IMR-90 (cell line): Measurements from ENCODE around the gene RCAN2. TPM values are rescaled to one million over a fixed set of nuclear protein-coding genes. Genes with fewer than 3 reads are reported as not detected.

Experiments used
- ATAC-seq: fragments of 200-7000 bp; cut with Tn5 transposase; 2 replicates; pipeline ENCODE4 v1.9.1; 2020; ENCODE audit warnings: low read depth, mild to moderate bottlenecking, moderate library complexity
- BruUV-seq: library from RNA; stranded (reverse); fragments of 400-500 nt; replicated peaks from 2 replicates; lab custom pipeline; 2021; lab: Mats Ljungman, UMichigan
- CTCF ChIA-PET: fragments of 300-600 bp; formaldehyde crosslinking; extraction: SDS; loops from one replicate; lab custom pipeline; 2021; ENCODE audit warnings: antibody characterized with exemption; lab: Yijun Ruan, JAX
- POLR2A ChIA-PET: fragments of 300-600 bp; sonication (Branson Sonifier 250); formaldehyde crosslinking; loops from one replicate; lab custom pipeline; 2022; ENCODE audit warnings: antibody characterized with exemption; ENCODE audit not compliant: unreplicated experiment; lab: Charles Lee
- DNase-seq: peaks from one replicate; pipeline ENCODE4 v3.0.0; 2013
- H2AFZ ChIP-seq: replicated peaks from 2 replicates; pipeline ENCODE3; 2013; ENCODE audit warnings: low read length, mild to moderate bottlenecking; ENCODE audit not compliant: poor library complexity
- H2AK5ac ChIP-seq: 2 replicates; pipeline ENCODE4 v1.6.1; 2013; ENCODE audit warnings: low read depth, low read length, inconsistent platforms
- H2AK9ac ChIP-seq: replicated peaks from 2 replicates; pipeline ENCODE3; 2013; ENCODE audit warnings: mild to moderate bottlenecking, low read depth, low read length, moderate library complexity; ENCODE audit not compliant: poor library complexity
- H2BK120ac ChIP-seq: 2 replicates; pipeline ENCODE4 v1.6.1; 2013; ENCODE audit warnings: low read depth, low read length, inconsistent platforms
- H2BK15ac ChIP-seq: 3 replicates; pipeline ENCODE4 v1.6.1; 2013; ENCODE audit warnings: low read depth, low read length, inconsistent platforms
- H2BK20ac ChIP-seq: 2 replicates; pipeline ENCODE4 v1.6.1; 2013; ENCODE audit warnings: low read depth, mild to moderate bottlenecking, inconsistent platforms, low read length, moderate library complexity
- H2BK5ac ChIP-seq: 2 replicates; pipeline ENCODE4 v1.6.1; 2013; ENCODE audit warnings: mild to moderate bottlenecking, low read depth, low read length, inconsistent platforms; ENCODE audit not compliant: poor library complexity, severe bottlenecking
- H3K14ac ChIP-seq: replicated peaks from 2 replicates; pipeline ENCODE4 v1.6.1; 2013; ENCODE audit warnings: low read depth, low read length, inconsistent platforms
- H3K18ac ChIP-seq: 2 replicates; pipeline ENCODE4 v1.6.1; 2013; ENCODE audit warnings: low read depth, low read length, control low read depth
- H3K23ac ChIP-seq: 2 replicates; pipeline ENCODE4 v1.6.1; 2013; ENCODE audit warnings: low read depth, low read length, inconsistent platforms
- H3K27ac ChIP-seq: 2 replicates; pipeline ENCODE4 v1.5.1; 2013; ENCODE audit warnings: mild to moderate bottlenecking, control low read depth, low read length; ENCODE audit not compliant: insufficient read depth
- H3K27me3 ChIP-seq: 2 replicates; pipeline ENCODE4 v1.6.1; 2013; ENCODE audit warnings: low read length; ENCODE audit not compliant: control insufficient read depth, insufficient read depth
- H3K36me3 ChIP-seq: 2 replicates; pipeline ENCODE4 v1.6.1; 2013; ENCODE audit warnings: low read length, mixed read lengths; ENCODE audit not compliant: control insufficient read depth, insufficient read depth
- H3K4ac ChIP-seq: 2 replicates; pipeline ENCODE4 v1.6.1; 2013; ENCODE audit warnings: low read depth, low read length, inconsistent platforms
- H3K4me1 ChIP-seq: 2 replicates; pipeline ENCODE4 v1.6.1; 2013; ENCODE audit warnings: low read length, mixed read lengths; ENCODE audit not compliant: control insufficient read depth, insufficient read depth
- H3K4me2 ChIP-seq: 2 replicates; pipeline ENCODE4 v1.6.1; 2013; ENCODE audit warnings: low read depth, mild to moderate bottlenecking, control low read depth, low read length, moderate library complexity
- H3K4me3 ChIP-seq: 2 replicates; pipeline ENCODE4 v1.5.1; 2013; ENCODE audit warnings: low read depth, mild to moderate bottlenecking, control low read depth, low read length, moderate library complexity; ENCODE audit not compliant: insufficient read depth
- H3K56ac ChIP-seq: 2 replicates; pipeline ENCODE4 v1.6.1; 2013; ENCODE audit warnings: low read length, inconsistent platforms; ENCODE audit not compliant: insufficient read depth; ENCODE audit errors: extremely low read depth
- H3K79me1 ChIP-seq, 2 experiments: 2 replicates each; pipeline ENCODE4 v1.6.1; 2013; ENCODE audit warnings: low read length in 2 of 2, inconsistent platforms in 1 of 2, low read depth in 1 of 2
- H3K9ac ChIP-seq: 2 replicates; pipeline ENCODE4 v1.6.1; 2013; ENCODE audit warnings: low read depth, low read length, control low read depth
- H3K9me1 ChIP-seq: 2 replicates; pipeline ENCODE4 v1.6.1; 2013; ENCODE audit warnings: low read length, inconsistent platforms; ENCODE audit not compliant: insufficient read depth
- H3K9me3 ChIP-seq: 2 replicates; pipeline ENCODE4 v1.6.1; 2013; ENCODE audit warnings: low read length; ENCODE audit not compliant: control insufficient read depth, insufficient read depth
- H4K20me1 ChIP-seq: 2 replicates; pipeline ENCODE4 v1.6.1; 2013; ENCODE audit warnings: low read length, inconsistent platforms; ENCODE audit not compliant: insufficient read depth
- H4K5ac ChIP-seq: 2 replicates; pipeline ENCODE4 v1.6.1; 2013; ENCODE audit warnings: mild to moderate bottlenecking, low read depth, low read length, control low read depth
- H4K8ac ChIP-seq, 2 experiments: 2 replicates each; pipeline ENCODE4 v1.6.1; 2013; ENCODE audit warnings: low read depth in 2 of 2, low read length in 2 of 2, control low read depth in 1 of 2, inconsistent platforms in 1 of 2
- H4K91ac ChIP-seq: 2 replicates; pipeline ENCODE4 v1.6.1; 2013; ENCODE audit warnings: low read depth, low read length, inconsistent platforms; ENCODE audit not compliant: insufficient read depth
- BHLHE40 ChIP-seq: fragments of 150-350 bp; IDR thresholded peaks from 2 replicates; pipeline ENCODE4 v1.6.1; 2016; ENCODE audit warnings: mild to moderate bottlenecking, low read depth, low read length
- CEBPB ChIP-seq: IDR thresholded peaks from 2 replicates; pipeline ENCODE4 v1.6.1; 2012; ENCODE audit warnings: low read depth, low read length, improper control_type of control experiment
- FOS ChIP-seq: fragments of 150-350 bp; IDR thresholded peaks from 2 replicates; pipeline ENCODE4 v1.6.1; 2016; ENCODE audit warnings: low read depth, low read length
- MAFK ChIP-seq: IDR thresholded peaks from 2 replicates; pipeline ENCODE4 v1.6.1; 2012; ENCODE audit warnings: low read depth, low read length, improper control_type of control experiment
- MAZ ChIP-seq: IDR thresholded peaks from 2 replicates; pipeline ENCODE4 v1.6.1; 2012; ENCODE audit warnings: low read depth, mild to moderate bottlenecking, low read length, improper control_type of control experiment, moderate library complexity, borderline replicate concordance
- POLR2A ChIP-seq: IDR thresholded peaks from 2 replicates; pipeline ENCODE4 v1.6.1; 2012; ENCODE audit warnings: mild to moderate bottlenecking, low read depth, low read length
- RAD21 ChIP-seq: IDR thresholded peaks from 2 replicates; pipeline ENCODE4 v1.6.1; 2012; ENCODE audit warnings: low read length, improper control_type of control experiment
- RFX5 ChIP-seq: IDR thresholded peaks from 2 replicates; pipeline ENCODE4 v1.8.0; 2012; ENCODE audit warnings: low read depth, mild to moderate bottlenecking, low read length, moderate library complexity
- SMC3 ChIP-seq: fragments of 150-350 bp; IDR thresholded peaks from 2 replicates; pipeline ENCODE4 v1.6.1; 2016; ENCODE audit warnings: low read depth, mild to moderate bottlenecking, antibody characterized with exemption, low read length, moderate library complexity
- WGBS, 2 experiments: methylation state at CpG; one replicate each; pipeline versions ENCODE4 v1.1.5 to v1.1.7; 2013; ENCODE audit warnings: missing lambda C conversion rate in 2 of 2; ENCODE audit not compliant: insufficient read length in 1 of 2; ENCODE audit errors: extremely low coverage in 2 of 2; 5-methylcytosine and 5-hydroxymethylcytosine counted together
- dilution Hi-C: fragments of 300-500 bp; cut with HindIII; formaldehyde crosslinking; loops from one replicate; pipeline ENCODE4 v1.14.3; 2018; ENCODE audit warnings: low sequenced_read_pairs; ENCODE audit not compliant: unreplicated experiment
- in situ Hi-C: fragments of 300-500 bp; cut with MboI; formaldehyde crosslinking; loops from 3 replicates; pipeline ENCODE4 v1.14.3; 2019; ENCODE audit warnings: low sequenced_read_pairs, inconsistent platforms, mixed read lengths
- intact Hi-C: fragments of 100-400 bp; cut with micrococcal nuclease; formaldehyde crosslinking; loops from 2 replicates; pipeline ENCODE4 v1.10.0; 2022
- polyA plus RNA-seq, 3 experiments: library from polyadenylated mRNA; depleted of rRNA; stranded (reverse); fragments of >200 nt; gene quantifications; 2 replicates each; pipeline ENCODE4 v1.2.3, GENCODE V29; 2012; ENCODE audit warnings: low replicate concordance in 1 of 3
- total RNA-seq: library from RNA; depleted of rRNA; stranded (reverse); fragments of >200 nt; gene quantifications from 2 replicates; pipeline ENCODE4 v1.2.3, GENCODE V29; 2012
- TF ChIP-seq, protein P1 (sequence below): fragments of 150-350 bp; IDR thresholded peaks from 2 replicates; pipeline ENCODE4 v1.6.1; 2016; ENCODE audit warnings: low read depth, mild to moderate bottlenecking, low read length, moderate library complexity, borderline replicate concordance

Gene RCAN2
- total and polyA plus RNA-seq, 2 of the 4 experiments (the other 2 are of a cell fraction) = 1.3 to 1.8 TPM

GRCh38 chr6:46174904-46175303 lies 316.3 kb downstream of the RCAN2 start:
- no CpG with 5 or more reads among the region's 3 CpGs for WGBS, 2 experiments
- H3K27ac ChIP-seq = no peak overlapping the region
- no peak overlapping the region for H3K23ac ChIP-seq
- ChIA-PET CTCF (no interaction called here), POLR2A (no interaction called here)
- H3K9me1 ChIP-seq = no peaks in the 10 kb centered on the region
- TF ChIP-seq CEBPB (no peak), RFX5 (no peak), SMC3 (no peak), POLR2A (no peak), FOS (no peak), BHLHE40 (no peak), MAZ (no peak), RAD21 (no peak), MAFK (no peak)
- TF ChIP-seq, protein P1, sequence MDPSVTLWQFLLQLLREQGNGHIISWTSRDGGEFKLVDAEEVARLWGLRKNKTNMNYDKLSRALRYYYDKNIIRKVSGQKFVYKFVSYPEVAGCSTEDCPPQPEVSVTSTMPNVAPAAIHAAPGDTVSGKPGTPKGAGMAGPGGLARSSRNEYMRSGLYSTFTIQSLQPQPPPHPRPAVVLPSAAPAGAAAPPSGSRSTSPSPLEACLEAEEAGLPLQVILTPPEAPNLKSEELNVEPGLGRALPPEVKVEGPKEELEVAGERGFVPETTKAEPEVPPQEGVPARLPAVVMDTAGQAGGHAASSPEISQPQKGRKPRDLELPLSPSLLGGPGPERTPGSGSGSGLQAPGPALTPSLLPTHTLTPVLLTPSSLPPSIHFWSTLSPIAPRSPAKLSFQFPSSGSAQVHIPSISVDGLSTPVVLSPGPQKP = no peak
- H3K9ac ChIP-seq = no peak overlapping the region
- H2AK5ac ChIP-seq = no peak overlapping the region
- DNase-seq (no peak), ATAC-seq (no peak)
- in situ Hi-C loops = no loop called here
- no peak overlapping the region for H2BK20ac ChIP-seq
- H3K4ac ChIP-seq = no peak overlapping the region
- H3K4me1 ChIP-seq = no peaks in the 10 kb centered on the region
- H2BK15ac ChIP-seq = no peak overlapping the region
- H3K14ac ChIP-seq = no peak overlapping the region
- no peak overlapping the region for H2AFZ ChIP-seq
- no peak overlapping the region for H3K18ac ChIP-seq
- H4K5ac ChIP-seq = no peak overlapping the region
- no peak overlapping the region for H3K4me3 ChIP-seq
- H3K4me2 ChIP-seq = no peak overlapping the region
- no peaks in the 10 kb centered on the region for H3K36me3 ChIP-seq
- no peak overlapping the region for H4K91ac ChIP-seq
- H4K8ac ChIP-seq = no peak overlapping the region
- no peak overlapping the region for H3K56ac ChIP-seq
- dilution Hi-C loops = no loop called here
- H2BK5ac ChIP-seq = no peak overlapping the region
- H3K79me1 ChIP-seq = no peaks in the 10 kb centered on the region
- no peaks in the 10 kb centered on the region for H4K20me1 ChIP-seq
- H3K27me3 ChIP-seq = peaks cover 4% of the 10 kb centered on the region
- BruUV-seq = no TSS peak
- H2BK120ac ChIP-seq = no peak overlapping the region
- no peaks in the 10 kb centered on the region for H3K9me3 ChIP-seq
- no peak overlapping the region for H2AK9ac ChIP-seq
- intact Hi-C loops = no loop called here
